ENCODE results near the gene THAP6. TPM values are rescaled to one million over a fixed set of nuclear protein-coding genes. Genes with fewer than 3 reads are reported as not detected.
"Not testable (repeated sequence)": the region's sequence is repeated elsewhere in the genome, so short reads cannot be mapped to it uniquely, and the experiment has no call there.

The THAP6 gene
- total and polyA plus RNA-seq, 2 donors (not counting 3 experiments of a cell fraction or from before 2014, with no cell fraction given), result 2.1 to 6.8 TPM

DNA sequence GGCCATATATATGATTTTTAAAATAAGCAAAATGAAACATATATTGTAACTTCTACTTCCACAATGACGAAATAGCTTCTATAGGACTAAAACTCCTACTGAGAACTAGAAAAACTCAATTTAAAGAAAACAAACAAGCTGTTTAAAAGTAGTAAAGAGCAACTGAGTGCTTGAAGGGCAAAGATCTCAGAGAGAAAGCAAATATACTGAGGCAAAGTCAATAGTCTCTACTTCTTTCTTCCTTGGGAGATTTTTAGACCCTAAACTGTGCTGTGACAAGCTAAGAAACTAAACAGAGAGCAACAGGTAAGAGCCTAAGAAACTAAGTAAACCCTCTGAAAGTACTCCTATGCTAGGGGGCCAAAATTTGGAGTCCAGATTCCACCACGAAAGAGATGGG, 8.6 kb upstream of the THAP6 start:
- no peak overlapping the region for H3K9ac ChIP-seq (replicated peaks; ENCODE audit: extremely low read depth, insufficient read depth, low read length)
- no peaks in the 10 kb centered on the region for H3K9me1 ChIP-seq (replicated peaks; ENCODE audit: control insufficient read depth, extremely low read depth, insufficient read depth, low read length)
- peaks cover 7% of the 10 kb centered on the region for H4K20me1 ChIP-seq (replicated peaks; ENCODE audit: control insufficient read depth, extremely low read depth, insufficient read depth, low read length)
- H2AFZ ChIP-seq (ENCODE audit: low read depth, low read length), result no peak overlapping the region
- no peaks in the 10 kb centered on the region for H3K9me3 ChIP-seq (replicated peaks; ENCODE audit: control insufficient read depth, insufficient read depth, low read length)
- H3K4me3 ChIP-seq (replicated peaks in 1 of 3; ENCODE audit: insufficient read depth in 1 of 3, low read depth in 1 of 3, low read length in 3 of 3), result no peak overlapping the region
- ChIA-PET CTCF (interaction anchor here (0.6 to 2.3 kb wide), 3 partner anchors 9 to 36 kb away, joined by 3 to 5 read pairs (median 5); partner anchors contain the start of genes RCHY1 and THAP6), POLR2A (no interaction called here)
- peaks cover 2 to 4% of the 10 kb centered on the region in 2 experiments for H3K36me3 ChIP-seq (ENCODE audit: control insufficient read depth in 2 of 2, extremely low read depth in 1 of 2, insufficient read depth in 2 of 2, low read length in 2 of 2)
- H3K79me2 ChIP-seq (ENCODE audit: control insufficient read depth, insufficient read depth, low read length), result peaks cover 45% of the 10 kb centered on the region
- no peak for TF ChIP-seq EZH2 (IDR thresholded peaks at IDR 0.05; ENCODE audit: borderline replicate concordance, low read depth, low read length, severe bottlenecking)
- no peak for TF ChIP-seq MAX (IDR thresholded peaks at IDR 0.05; ENCODE audit: insufficient read depth, insufficient read length)
- TF ChIP-seq FOS (IDR thresholded peaks at IDR 0.05; ENCODE audit: borderline replicate concordance, insufficient read depth, low read length), result no peak
- TF ChIP-seq, protein P1, sequence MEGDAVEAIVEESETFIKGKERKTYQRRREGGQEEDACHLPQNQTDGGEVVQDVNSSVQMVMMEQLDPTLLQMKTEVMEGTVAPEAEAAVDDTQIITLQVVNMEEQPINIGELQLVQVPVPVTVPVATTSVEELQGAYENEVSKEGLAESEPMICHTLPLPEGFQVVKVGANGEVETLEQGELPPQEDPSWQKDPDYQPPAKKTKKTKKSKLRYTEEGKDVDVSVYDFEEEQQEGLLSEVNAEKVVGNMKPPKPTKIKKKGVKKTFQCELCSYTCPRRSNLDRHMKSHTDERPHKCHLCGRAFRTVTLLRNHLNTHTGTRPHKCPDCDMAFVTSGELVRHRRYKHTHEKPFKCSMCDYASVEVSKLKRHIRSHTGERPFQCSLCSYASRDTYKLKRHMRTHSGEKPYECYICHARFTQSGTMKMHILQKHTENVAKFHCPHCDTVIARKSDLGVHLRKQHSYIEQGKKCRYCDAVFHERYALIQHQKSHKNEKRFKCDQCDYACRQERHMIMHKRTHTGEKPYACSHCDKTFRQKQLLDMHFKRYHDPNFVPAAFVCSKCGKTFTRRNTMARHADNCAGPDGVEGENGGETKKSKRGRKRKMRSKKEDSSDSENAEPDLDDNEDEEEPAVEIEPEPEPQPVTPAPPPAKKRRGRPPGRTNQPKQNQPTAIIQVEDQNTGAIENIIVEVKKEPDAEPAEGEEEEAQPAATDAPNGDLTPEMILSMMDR (IDR thresholded peaks at IDR 0.05; ENCODE audit: extremely low read depth in 1 of 2, insufficient read depth in 1 of 2, low read depth in 1 of 2, low read length in 2 of 2), result no peak
- no peak for TF ChIP-seq MYC (IDR thresholded peaks at IDR 0.05; ENCODE audit: low read depth, low read length)
- dilution Hi-C loops (cut with MboI; ENCODE audit: extremely low pct_ligation_motif_present, low sequenced_read_pairs) (no loop called here), intact Hi-C loops (cut with micrococcal nuclease) (no loop called here)
- FAIRE-seq (no peak), DNase-seq (ENCODE audit: low read depth, low spot score) (no peak)
- no peak overlapping the region for H3K27ac ChIP-seq (ENCODE audit: insufficient read depth, low read depth, low read length)
- no peaks in the 10 kb centered on the region for H3K4me1 ChIP-seq (ENCODE audit: control insufficient read depth, extremely low read depth, insufficient read depth, low read length)
- BruUV-seq (replicated peaks), result no TSS peak
- H3K4me2 ChIP-seq (ENCODE audit: insufficient read depth, low read length), result no peak overlapping the region
- H3K27me3 ChIP-seq (ENCODE audit: control insufficient read depth in 2 of 2, insufficient read depth in 2 of 2, low read length in 2 of 2), result no peaks in the 10 kb centered on the region

DNA sequence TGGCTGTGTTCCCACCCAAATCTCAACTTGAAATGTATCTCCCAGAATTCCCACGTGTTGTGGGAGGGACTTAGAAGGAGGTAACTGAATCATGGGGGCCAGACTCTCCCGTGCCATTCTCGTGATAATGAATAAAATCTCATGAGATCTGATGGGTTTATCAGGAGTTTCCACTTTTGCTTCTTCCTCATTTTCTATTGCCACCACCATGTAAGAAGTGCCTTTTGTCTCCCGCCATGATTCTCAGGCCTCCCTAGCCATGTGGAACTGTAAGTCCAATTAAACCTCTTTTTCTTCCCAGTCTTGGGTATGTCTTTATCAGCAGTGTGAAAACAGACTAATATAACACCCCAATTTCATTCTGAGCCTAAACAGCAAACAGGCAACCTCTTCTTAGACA, 4.7 kb upstream of the THAP6 start:
- not testable (repeated sequence) for FAIRE-seq; BruUV-seq (replicated peaks)

More for the DNA sequence above, 4.7 kb upstream of the THAP6 start:
- H3K36me3 ChIP-seq (ENCODE audit: control insufficient read depth in 2 of 2, extremely low read depth in 1 of 2, insufficient read depth in 2 of 2, low read length in 2 of 2); H3K27ac ChIP-seq (ENCODE audit: insufficient read depth, low read depth, low read length); POLR2A ChIA-PET; DNase-seq (ENCODE audit: low read depth, low spot score); H3K27me3 ChIP-seq (ENCODE audit: control insufficient read depth in 2 of 2, insufficient read depth in 2 of 2, low read length in 2 of 2); H3K4me3 ChIP-seq (replicated peaks in 1 of 3; ENCODE audit: insufficient read depth in 1 of 3, low read depth in 1 of 3, low read length in 3 of 3); H3K9ac ChIP-seq (replicated peaks; ENCODE audit: extremely low read depth, insufficient read depth, low read length); H2AFZ ChIP-seq (ENCODE audit: low read depth, low read length); H3K9me3 ChIP-seq (replicated peaks; ENCODE audit: control insufficient read depth, insufficient read depth, low read length); H4K20me1 ChIP-seq (replicated peaks; ENCODE audit: control insufficient read depth, extremely low read depth, insufficient read depth, low read length); intact Hi-C loops (cut with micrococcal nuclease); dilution Hi-C loops (cut with MboI; ENCODE audit: extremely low pct_ligation_motif_present, low sequenced_read_pairs); H3K4me2 ChIP-seq (ENCODE audit: insufficient read depth, low read length); H3K9me1 ChIP-seq (replicated peaks; ENCODE audit: control insufficient read depth, extremely low read depth, insufficient read depth, low read length): not testable (repeated sequence)
- Histone ChIP-seq H3K79me2 (ENCODE audit: control insufficient read depth, insufficient read depth, low read length) (peaks cover 63% of the 10 kb centered on the region), H3K4me1 (ENCODE audit: control insufficient read depth, extremely low read depth, insufficient read depth, low read length) (peaks cover 26% of the 10 kb centered on the region)
- CTCF ChIA-PET, result interaction anchor here (1.0 kb wide), 1 partner anchor 19 kb away, joined by 3 read pairs; no protein-coding TSS in a partner anchor

Measured in endothelial cell of umbilical vein (primary cell).